ENCODE measurements around the gene ELOVL3. TPM values are rescaled to one million over a fixed set of nuclear protein-coding genes. Genes with fewer than 3 reads are reported as not detected.

The ELOVL3 gene
- total and polyA plus RNA-seq, 2 donors (not counting 3 experiments of a cell fraction or from before 2014, with no cell fraction given), result not detected

GRCh38 chr10:102264371-102264770 is 38.3 kb downstream of the ELOVL3 start:
- Histone ChIP-seq H3K9me1 (replicated peaks; ENCODE audit: control insufficient read depth, extremely low read depth, insufficient read depth, low read length) (no peaks in the 10 kb centered on the region), H3K27ac (ENCODE audit: insufficient read depth, low read depth, low read length) (no peak overlapping the region), H3K9me3 (replicated peaks; ENCODE audit: control insufficient read depth, insufficient read depth, low read length) (no peaks in the 10 kb centered on the region), H3K4me3 (replicated peaks in 1 of 3; ENCODE audit: insufficient read depth in 1 of 3, low read depth in 1 of 3, low read length in 3 of 3) (no peak overlapping the region), H3K9ac (replicated peaks; ENCODE audit: extremely low read depth, insufficient read depth, low read length) (no peak overlapping the region), H2AFZ (ENCODE audit: low read depth, low read length) (no peak overlapping the region), H4K20me1 (replicated peaks; ENCODE audit: control insufficient read depth, extremely low read depth, insufficient read depth, low read length) (peaks cover 9% of the 10 kb centered on the region), H3K4me2 (ENCODE audit: insufficient read depth, low read length) (no peak overlapping the region), H3K79me2 (ENCODE audit: control insufficient read depth, insufficient read depth, low read length) (peaks cover 53% of the 10 kb centered on the region), H3K36me3 (ENCODE audit: control insufficient read depth in 2 of 2, extremely low read depth in 1 of 2, insufficient read depth in 2 of 2, low read length in 2 of 2) (peaks cover 4 to 8% of the 10 kb centered on the region in 2 experiments), H3K4me1 (ENCODE audit: control insufficient read depth, extremely low read depth, insufficient read depth, low read length) (peaks cover 7% of the 10 kb centered on the region), H3K27me3 (ENCODE audit: control insufficient read depth in 2 of 2, insufficient read depth in 2 of 2, low read length in 2 of 2) (no peaks in the 10 kb centered on the region)
- BruUV-seq (replicated peaks), result no TSS peak
- dilution Hi-C loops (cut with MboI; ENCODE audit: extremely low pct_ligation_motif_present, low sequenced_read_pairs), result no loop called here
- CTCF ChIA-PET, result interaction anchor here (1.9 to 4.8 kb wide), 2 partner anchors 34 to 79 kb away, joined by 5 to 31 read pairs; no protein-coding TSS in a partner anchor
- no peak for FAIRE-seq
- no peak for TF ChIP-seq EZH2 (IDR thresholded peaks at IDR 0.05; ENCODE audit: borderline replicate concordance, low read depth, low read length, severe bottlenecking)
- TF ChIP-seq MAX (IDR thresholded peaks at IDR 0.05; ENCODE audit: insufficient read depth, insufficient read length), result no peak
- no peak for TF ChIP-seq CTCF (IDR thresholded peaks at IDR 0.05; ENCODE audit: extremely low read depth in 1 of 2, insufficient read depth in 1 of 2, low read depth in 1 of 2, low read length in 2 of 2)
- TF ChIP-seq POLR2A (IDR thresholded peaks at IDR 0.05; ENCODE audit: low read depth, low read length), result no peak
- TF ChIP-seq MYC (IDR thresholded peaks at IDR 0.05; ENCODE audit: low read depth, low read length), result no peak
- TF ChIP-seq JUN (IDR thresholded peaks at IDR 0.05; ENCODE audit: borderline replicate concordance, insufficient read depth, insufficient read length, low read depth), result no peak
- TF ChIP-seq POLR2AphosphoS5 (IDR thresholded peaks at IDR 0.05; ENCODE audit: insufficient read depth, low read depth, low read length), result no peak
- no peak for TF ChIP-seq GATA2 (IDR thresholded peaks at IDR 0.05; ENCODE audit: insufficient read depth, insufficient read length, low read depth, low read length)
- no peak for TF ChIP-seq FOS (IDR thresholded peaks at IDR 0.05; ENCODE audit: borderline replicate concordance, insufficient read depth, low read length)
- intact Hi-C loops (cut with micrococcal nuclease), result no loop called here
- DNase-seq (ENCODE audit: low read depth, low spot score), result no peak
- POLR2A ChIA-PET, result no interaction called here
